Measurements from ENCODE around the gene RASGRP4.
"Not testable (repeated sequence)": the region's sequence is repeated elsewhere in the genome, so short reads cannot be mapped to it uniquely, and the experiment has no call there.

Gene RASGRP4

DNA sequence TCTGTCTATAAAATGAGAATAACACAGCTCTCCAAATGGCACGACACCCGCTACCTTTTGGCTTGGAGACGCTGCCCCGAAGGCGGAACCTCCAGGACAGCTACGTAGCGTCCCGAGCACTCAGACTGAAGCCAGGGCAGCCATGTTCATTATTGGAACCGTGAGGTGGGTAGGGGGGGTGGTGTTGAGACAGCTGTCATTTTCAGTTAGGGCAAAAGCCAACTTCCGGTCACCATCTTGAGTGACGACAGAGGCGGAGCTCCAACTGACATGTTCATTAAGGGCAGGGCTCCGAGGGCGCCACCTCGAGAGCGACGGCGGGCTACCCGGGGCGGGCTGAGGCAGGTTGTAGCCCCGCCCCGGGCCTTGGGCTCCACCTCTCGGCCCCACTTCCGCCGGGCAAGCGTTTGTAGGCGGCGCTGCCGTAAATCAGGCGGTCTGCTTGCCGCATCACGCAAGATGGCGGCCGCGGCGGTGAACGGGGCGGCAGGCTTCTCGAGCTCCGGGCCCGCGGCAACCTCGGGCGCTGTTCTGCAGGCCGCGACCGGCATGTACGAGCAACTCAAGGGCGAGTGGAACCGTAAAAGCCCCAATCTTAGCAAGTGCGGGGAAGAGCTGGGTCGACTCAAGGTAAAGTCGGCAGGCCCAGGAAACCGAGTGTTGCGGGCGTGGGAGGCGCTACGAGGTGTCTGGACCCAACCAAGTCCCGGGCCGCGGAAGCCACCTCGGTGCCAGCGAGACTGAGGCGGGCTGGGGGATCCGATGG, 51.5 kb downstream of the RASGRP4 start, which contains the start of gene PSMD8:
TSS of gene PSMD8 (plus strand) at position 240 of the 766 bp plus-strand sequence. CDS start at position 271, 31 bp downstream.
- H3K4me3 ChIP-seq (ENCODE audit: low read length in 2 of 2) = peak within 1 kb of the TSS; percentile 93
- peaks cover 13 to 15% of the 10 kb centered on the region in 2 donors for H3K36me3 ChIP-seq (ENCODE audit: control insufficient read depth in 2 of 2, insufficient read depth in 2 of 2, low read length in 2 of 2)
- no peaks in the 10 kb centered on the region for H3K9me3 ChIP-seq (ENCODE audit: control insufficient read depth in 2 of 2, low read length in 2 of 2)
- peak within 1 kb of the TSS; percentile 86 to 92 for H3K27ac ChIP-seq (ENCODE audit: low read depth in 2 of 2, low read length in 2 of 2)
- H3K4me1 ChIP-seq (ENCODE audit: control insufficient read depth in 2 of 2, insufficient read depth in 2 of 2, low read length in 2 of 2) = peaks cover 12 to 19% of the 10 kb centered on the region in 2 donors
- H3K9ac ChIP-seq (ENCODE audit: low read depth in 1 of 2, low read length in 2 of 2) = peak within 1 kb of the TSS; percentile 93 to 97
- peaks cover 0 to 5% of the 10 kb centered on the region in 2 donors for H3K27me3 ChIP-seq (ENCODE audit: control insufficient read depth in 2 of 2, insufficient read depth in 2 of 2, low read length in 2 of 2)

DNA sequence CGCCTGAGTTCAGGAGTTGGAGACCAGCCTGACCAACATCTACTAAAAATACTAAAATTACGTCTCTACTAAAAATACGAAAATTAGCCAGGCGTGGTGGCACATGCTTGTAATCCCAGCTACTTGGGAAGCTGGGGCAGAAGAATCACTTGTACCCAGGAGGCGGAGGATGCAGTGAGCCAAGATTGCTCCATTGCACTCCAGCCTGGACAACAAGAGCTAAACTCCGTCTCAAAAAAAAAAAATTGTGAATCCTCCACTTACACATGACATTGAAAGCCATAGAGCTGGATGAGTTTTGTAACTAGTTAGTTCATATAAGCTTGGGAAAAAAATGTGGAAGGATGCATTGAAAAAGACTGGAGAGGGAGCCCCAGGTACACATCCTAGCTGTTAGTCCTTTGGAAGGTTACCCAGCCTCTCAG, 52.1 kb downstream of the RASGRP4 start:
- Histone ChIP-seq H3K36me3 (ENCODE audit: control insufficient read depth in 2 of 2, insufficient read depth in 2 of 2, low read length in 2 of 2) (peaks cover 7 to 9% of the 10 kb centered on the region in 2 donors), H3K4me3 (ENCODE audit: low read length in 2 of 2) (peak overlapping the region; percentile 84 to 87), H3K27me3 (ENCODE audit: control insufficient read depth in 2 of 2, insufficient read depth in 2 of 2, low read length in 2 of 2) (peaks cover 0 to 5% of the 10 kb centered on the region in 2 donors), H3K9me3 (ENCODE audit: control insufficient read depth in 2 of 2, low read length in 2 of 2) (no peaks in the 10 kb centered on the region), H3K4me1 (ENCODE audit: control insufficient read depth in 2 of 2, insufficient read depth in 2 of 2, low read length in 2 of 2) (peaks cover 12 to 19% of the 10 kb centered on the region in 2 donors), H3K27ac (ENCODE audit: low read depth in 2 of 2, low read length in 2 of 2) (peak overlapping the region; percentile 85 to 92), H3K9ac (ENCODE audit: low read depth in 1 of 2, low read length in 2 of 2) (peak overlapping the region; percentile 32 to 97)

GRCh38 chr19:38371081-38371480, 54.9 kb downstream of the RASGRP4 start:
- H3K9me3 ChIP-seq (ENCODE audit: control insufficient read depth in 2 of 2, low read length in 2 of 2) = no peaks in the 10 kb centered on the region

GRCh38 chr19:38370299-38370698, 55.7 kb downstream of the RASGRP4 start:
- no peaks in the 10 kb centered on the region for H3K36me3 ChIP-seq (ENCODE audit: control insufficient read depth in 2 of 2, insufficient read depth in 2 of 2, low read length in 2 of 2)
- H3K4me3 ChIP-seq (ENCODE audit: low read length in 2 of 2) = no peak overlapping the region
- no peaks in the 10 kb centered on the region for H3K9me3 ChIP-seq (ENCODE audit: control insufficient read depth in 2 of 2, low read length in 2 of 2)
- H3K9ac ChIP-seq (ENCODE audit: low read depth in 1 of 2, low read length in 2 of 2) = no peak overlapping the region
- H3K27me3 ChIP-seq (ENCODE audit: control insufficient read depth in 2 of 2, insufficient read depth in 2 of 2, low read length in 2 of 2) = peaks cover 0 to 5% of the 10 kb centered on the region in 2 donors
- no peak overlapping the region for H3K27ac ChIP-seq (ENCODE audit: low read depth in 2 of 2, low read length in 2 of 2)
- peaks cover 0 to 7% of the 10 kb centered on the region in 2 donors for H3K4me1 ChIP-seq (ENCODE audit: control insufficient read depth in 2 of 2, insufficient read depth in 2 of 2, low read length in 2 of 2)

More at GRCh38 chr19:38371081-38371480, 54.9 kb downstream of the RASGRP4 start:
- no peaks in the 10 kb centered on the region for H3K36me3 ChIP-seq (ENCODE audit: control insufficient read depth in 2 of 2, insufficient read depth in 2 of 2, low read length in 2 of 2)
- peaks cover 7 to 15% of the 10 kb centered on the region in 2 donors for H3K4me1 ChIP-seq (ENCODE audit: control insufficient read depth in 2 of 2, insufficient read depth in 2 of 2, low read length in 2 of 2)
- H3K27me3 ChIP-seq (ENCODE audit: control insufficient read depth in 2 of 2, insufficient read depth in 2 of 2, low read length in 2 of 2) = peaks cover 0 to 5% of the 10 kb centered on the region in 2 donors
- H3K4me3 ChIP-seq (ENCODE audit: low read length in 2 of 2) = no peak overlapping the region
- no peak overlapping the region for H3K27ac ChIP-seq (ENCODE audit: low read depth in 2 of 2, low read length in 2 of 2)
- no peak overlapping the region for H3K9ac ChIP-seq (ENCODE audit: low read depth in 1 of 2, low read length in 2 of 2)

DNA sequence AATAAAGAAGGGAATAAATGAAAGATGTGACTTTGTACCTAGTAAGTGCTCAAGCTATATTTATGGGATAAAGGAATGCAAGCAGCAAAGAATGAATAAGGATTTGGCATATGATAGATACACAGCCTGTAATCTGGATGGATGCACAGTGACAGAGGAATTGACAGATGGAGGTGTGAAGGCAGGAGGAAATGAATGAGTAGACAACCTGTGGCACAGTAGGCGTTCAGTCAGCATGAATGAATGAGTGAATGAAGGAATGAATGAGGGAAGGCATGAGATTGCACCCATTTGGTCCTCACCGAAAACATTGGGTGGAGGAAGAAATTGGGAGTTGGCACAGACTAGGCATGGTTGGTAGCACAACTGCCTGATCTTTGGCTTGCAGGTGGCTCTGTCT, 56.4 kb downstream of the RASGRP4 start:
- Histone ChIP-seq H3K4me1 (ENCODE audit: control insufficient read depth in 2 of 2, insufficient read depth in 2 of 2, low read length in 2 of 2) (peaks cover 0 to 6% of the 10 kb centered on the region in 2 donors), H3K36me3 (ENCODE audit: control insufficient read depth in 2 of 2, insufficient read depth in 2 of 2, low read length in 2 of 2) (no peaks in the 10 kb centered on the region), H3K4me3 (ENCODE audit: low read length in 2 of 2) (no peak overlapping the region), H3K27ac (ENCODE audit: low read depth in 2 of 2, low read length in 2 of 2) (no peak overlapping the region), H3K27me3 (ENCODE audit: control insufficient read depth in 2 of 2, insufficient read depth in 2 of 2, low read length in 2 of 2) (peaks cover 0 to 5% of the 10 kb centered on the region in 2 donors), H3K9me3 (ENCODE audit: control insufficient read depth in 2 of 2, low read length in 2 of 2) (no peaks in the 10 kb centered on the region), H3K9ac (ENCODE audit: low read depth in 1 of 2, low read length in 2 of 2) (no peak overlapping the region)

- no peak overlapping the region for H3K9ac ChIP-seq (ENCODE audit: low read depth in 1 of 2, low read length in 2 of 2)
- H3K27ac ChIP-seq (ENCODE audit: low read depth in 2 of 2, low read length in 2 of 2) = no peak overlapping the region
- no peak overlapping the region for H3K4me3 ChIP-seq (ENCODE audit: low read length in 2 of 2)
- no peaks in the 10 kb centered on the region for H3K36me3 ChIP-seq (ENCODE audit: control insufficient read depth in 2 of 2, insufficient read depth in 2 of 2, low read length in 2 of 2)
- H3K27me3 ChIP-seq (ENCODE audit: control insufficient read depth in 2 of 2, insufficient read depth in 2 of 2, low read length in 2 of 2) = peaks cover 0 to 5% of the 10 kb centered on the region in 2 donors
- H3K4me1 ChIP-seq (ENCODE audit: control insufficient read depth in 2 of 2, insufficient read depth in 2 of 2, low read length in 2 of 2) = peaks cover 4% of the 10 kb centered on the region in 2 donors
- no peaks in the 10 kb centered on the region for H3K9me3 ChIP-seq (ENCODE audit: control insufficient read depth in 2 of 2, low read length in 2 of 2)
Measured at GRCh38 chr19:38367041-38367440, 59.0 kb downstream of the RASGRP4 start.

DNA sequence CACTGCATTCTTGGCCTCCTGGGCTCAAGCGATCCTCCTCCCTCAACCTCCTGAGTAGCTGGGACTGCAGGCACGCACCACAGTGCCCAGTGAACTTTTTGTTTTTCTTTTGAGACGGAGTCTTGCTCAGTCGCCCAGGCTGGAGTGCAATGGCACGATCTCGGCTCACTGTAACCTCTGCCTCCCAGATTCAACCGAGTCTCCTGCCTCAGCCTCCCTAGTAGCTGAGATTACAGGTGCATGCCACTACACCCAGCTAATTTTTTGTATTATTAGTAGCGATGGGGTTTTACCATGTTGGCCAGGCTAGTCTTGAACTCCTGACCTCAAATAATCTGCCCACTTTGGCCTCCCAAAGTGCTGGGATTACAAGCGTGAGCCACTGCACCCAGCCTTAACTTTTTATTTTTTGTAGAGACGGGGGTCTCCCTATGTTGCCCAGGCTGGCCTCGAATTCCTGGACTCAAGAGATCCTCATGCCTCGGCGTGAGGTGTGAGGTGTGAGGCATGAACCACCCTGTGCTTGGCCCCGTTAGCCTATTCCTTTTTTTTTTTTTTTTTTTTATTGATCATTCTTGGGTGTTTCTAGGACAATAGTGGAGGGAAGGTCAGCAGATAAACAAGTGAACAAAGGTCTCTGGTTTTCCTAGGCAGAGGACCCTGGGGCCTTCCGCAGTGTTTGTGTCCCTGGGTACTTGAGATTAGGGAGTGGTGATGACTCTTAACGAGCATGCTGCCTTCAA, 62.9 kb downstream of the RASGRP4 start:
- H3K9ac ChIP-seq (ENCODE audit: low read depth in 1 of 2, low read length in 2 of 2); H3K4me1 ChIP-seq (ENCODE audit: control insufficient read depth in 2 of 2, insufficient read depth in 2 of 2, low read length in 2 of 2); H3K27ac ChIP-seq (ENCODE audit: low read depth in 2 of 2, low read length in 2 of 2); H3K9me3 ChIP-seq (ENCODE audit: control insufficient read depth in 2 of 2, low read length in 2 of 2); H3K36me3 ChIP-seq (ENCODE audit: control insufficient read depth in 2 of 2, insufficient read depth in 2 of 2, low read length in 2 of 2): not testable (repeated sequence)
- H3K4me3 ChIP-seq (ENCODE audit: low read length in 2 of 2) = peak overlapping the region; percentile 73 to 77
- H3K27me3 ChIP-seq (ENCODE audit: control insufficient read depth in 2 of 2, insufficient read depth in 2 of 2, low read length in 2 of 2) = peaks cover 19 to 25% of the 10 kb centered on the region in 2 donors

- Histone ChIP-seq H3K9me3 (ENCODE audit: control insufficient read depth in 2 of 2, low read length in 2 of 2) (no peaks in the 10 kb centered on the region), H3K4me1 (ENCODE audit: control insufficient read depth in 2 of 2, insufficient read depth in 2 of 2, low read length in 2 of 2) (peaks cover 9 to 10% of the 10 kb centered on the region in 2 donors), H3K36me3 (ENCODE audit: control insufficient read depth in 2 of 2, insufficient read depth in 2 of 2, low read length in 2 of 2) (no peaks in the 10 kb centered on the region), H3K27ac (ENCODE audit: low read depth in 2 of 2, low read length in 2 of 2) (peak overlapping the region in 1 of 2 donors; percentile 58), H3K9ac (ENCODE audit: low read depth in 1 of 2, low read length in 2 of 2) (peak overlapping the region in 1 of 2 donors; percentile 17), H3K4me3 (ENCODE audit: low read length in 2 of 2) (peak overlapping the region; percentile 73 to 77), H3K27me3 (ENCODE audit: control insufficient read depth in 2 of 2, insufficient read depth in 2 of 2, low read length in 2 of 2) (peaks cover 20 to 27% of the 10 kb centered on the region in 2 donors)
Measured at GRCh38 chr19:38362076-38362945, 63.7 kb downstream of the RASGRP4 start.

DNA sequence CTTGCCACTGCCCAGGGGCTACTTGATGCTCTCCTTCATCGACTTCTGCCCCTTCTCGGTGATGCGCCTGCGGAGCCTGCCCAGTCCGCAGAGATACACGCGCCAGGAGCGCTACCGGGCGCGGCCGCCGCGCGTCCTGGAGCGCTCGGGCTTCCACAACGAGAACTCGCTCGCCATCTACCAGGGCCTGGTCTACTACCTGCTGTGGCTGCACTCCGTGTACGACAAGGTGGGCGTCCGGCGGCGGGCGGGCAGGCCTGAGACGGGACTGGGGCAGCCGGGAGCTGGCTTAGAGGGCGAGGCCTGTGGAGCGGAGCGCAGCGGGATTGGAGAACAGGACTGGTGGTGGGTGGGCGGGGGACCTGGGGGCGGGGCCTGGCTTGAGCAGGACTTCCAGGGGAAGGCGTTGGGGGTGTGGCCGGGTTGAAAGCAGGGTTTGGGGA, 64.4 kb downstream of the RASGRP4 start:
- Histone ChIP-seq H3K27me3 (ENCODE audit: control insufficient read depth in 2 of 2, insufficient read depth in 2 of 2, low read length in 2 of 2) (peaks cover 20 to 27% of the 10 kb centered on the region in 2 donors), H3K36me3 (ENCODE audit: control insufficient read depth in 2 of 2, insufficient read depth in 2 of 2, low read length in 2 of 2) (no peaks in the 10 kb centered on the region)

More for the DNA sequence above, 64.4 kb downstream of the RASGRP4 start:
- Histone ChIP-seq H3K27ac (ENCODE audit: low read depth in 2 of 2, low read length in 2 of 2) (no peak overlapping the region), H3K9ac (ENCODE audit: low read depth in 1 of 2, low read length in 2 of 2) (peak overlapping the region; percentile 24 to 43), H3K9me3 (ENCODE audit: control insufficient read depth in 2 of 2, low read length in 2 of 2) (no peaks in the 10 kb centered on the region), H3K4me1 (ENCODE audit: control insufficient read depth in 2 of 2, insufficient read depth in 2 of 2, low read length in 2 of 2) (peaks cover 9 to 10% of the 10 kb centered on the region in 2 donors), H3K4me3 (ENCODE audit: low read length in 2 of 2) (peak overlapping the region; percentile 73 to 77)
